Measurements from ENCODE around the gene RIOK3. TPM values are rescaled to one million over a fixed set of nuclear protein-coding genes. Genes with fewer than 3 reads are reported as not detected.

The RIOK3 gene
- polyA plus RNA-seq, 1 donor from 2014 or later: 109 TPM

- H2AFZ ChIP-seq (ENCODE audit: low read depth, low read length): peak within 1 kb of the TSS; percentile 73
- no peaks in the 10 kb centered on the region for H3K79me2 ChIP-seq (replicated peaks; ENCODE audit: insufficient read depth, low read length)
These were observed 50.2 kb downstream of the RIOK3 start, which contains the start of gene RMC1 for GRCh38 chr18:23503038-23503962. Gene RMC1, plus strand, starts transcription at chr18:23503511. Its CDS starts 108 bp downstream, at chr18:23503619.

More at GRCh38 chr18:23503038-23503962, 50.2 kb downstream of the RIOK3 start, which contains the start of gene RMC1:
- Histone ChIP-seq H3K9me2 (ENCODE audit: insufficient read depth, low read length) (no peaks in the 10 kb centered on the region), H3K27me3 (ENCODE audit: insufficient read depth, low read depth, low read length) (no peaks in the 10 kb centered on the region), H3K27ac (ENCODE audit: low read length) (peak within 1 kb of the TSS; percentile 42), H3K4me2 (ENCODE audit: low read length) (peak within 1 kb of the TSS; percentile 81), H3K4me3 (ENCODE audit: low read length) (peak within 1 kb of the TSS; percentile 94), H3F3A (ENCODE audit: insufficient read depth, low read length, poor library complexity, severe bottlenecking) (no peaks in the 10 kb centered on the region), H3K9ac (ENCODE audit: low read length) (peak within 1 kb of the TSS; percentile 68), H3K9me3 (ENCODE audit: low read length) (no peaks in the 10 kb centered on the region), H3K36me3 (ENCODE audit: insufficient read depth, low read length) (no peaks in the 10 kb centered on the region), H4K20me1 (ENCODE audit: insufficient read depth) (no peaks in the 10 kb centered on the region)
- TF ChIP-seq POLR2AphosphoS5 (IDR thresholded peaks at IDR 0.05) (peak; percentile 54), REST (IDR thresholded peaks at IDR 0.05; ENCODE audit: borderline replicate concordance) (no peak), SMC3 (conservative IDR thresholded peaks at IDR 0.05; ENCODE audit: poor library complexity) (peak; percentile 43), CTCF (IDR thresholded peaks at IDR 0.05; ENCODE audit: poor library complexity, severe bottlenecking) (peak; percentile 59), EZH2 (IDR thresholded peaks at IDR 0.05; ENCODE audit: borderline replicate concordance, insufficient read depth, low read length, poor library complexity, severe bottlenecking) (no peak), RAD21 (conservative IDR thresholded peaks at IDR 0.05) (peak; percentile 60), TAF1 (IDR thresholded peaks at IDR 0.05; ENCODE audit: low read depth) (no peak), MXI1 (conservative IDR thresholded peaks at IDR 0.05; ENCODE audit: poor library complexity, severe bottlenecking) (peak; percentile 77), EP300 (conservative IDR thresholded peaks at IDR 0.05; ENCODE audit: poor library complexity, severe bottlenecking) (peak; percentile 18)
